GM20431 (cell line): ENCODE data around the gene NBAS.
"Not testable (repeated sequence)": the region's sequence is repeated elsewhere in the genome, so short reads cannot be mapped to it uniquely, and the experiment has no call there.

Source experiments
- in situ Hi-C: fragments of 300-500 bp; cut with MseI, MboI; formaldehyde crosslinking; loops from one replicate; pipeline ENCODE4 v1.15.0; 2020; ENCODE audit warnings: low sequenced_read_pairs; ENCODE audit not compliant: unreplicated experiment

The NBAS gene

GRCh38 chr2:15486770-15487169, 74.4 kb downstream of the NBAS start:
- in situ Hi-C loops: no loop called here

GRCh38 chr2:15485949-15486348, 75.2 kb downstream of the NBAS start:
- in situ Hi-C loops: no loop called here

- in situ Hi-C loops: no loop called here
These were observed 80.1 kb downstream of the NBAS start for GRCh38 chr2:15481000-15481399.

- in situ Hi-C loops: no loop called here
These were observed 80.6 kb downstream of the NBAS start for GRCh38 chr2:15480552-15480951.

GRCh38 chr2:15472876-15473275, 88.3 kb downstream of the NBAS start:
- in situ Hi-C loops: no loop called here

GRCh38 chr2:15472133-15472532, 89.0 kb downstream of the NBAS start:
- in situ Hi-C loops: no loop called here

- in situ Hi-C loops: no loop called here
These were observed 89.5 kb downstream of the NBAS start for GRCh38 chr2:15471606-15472005.

- in situ Hi-C loops: no loop called here
These were observed 101.0 kb downstream of the NBAS start for GRCh38 chr2:15460112-15460620.

- in situ Hi-C loops: no loop called here
These were observed 102.9 kb downstream of the NBAS start for GRCh38 chr2:15458277-15458676.

- in situ Hi-C loops: no loop called here
These were observed 103.3 kb downstream of the NBAS start for GRCh38 chr2:15457868-15458267.

- in situ Hi-C loops: no loop called here
These were observed 104.8 kb downstream of the NBAS start for GRCh38 chr2:15456352-15456751.

GRCh38 chr2:15450808-15451207, 110.3 kb downstream of the NBAS start:
- in situ Hi-C loops: no loop called here

- in situ Hi-C loops: no loop called here
These were observed 111.4 kb downstream of the NBAS start for GRCh38 chr2:15449556-15450236.

- in situ Hi-C loops: no loop called here
These were observed 112.8 kb downstream of the NBAS start for GRCh38 chr2:15448250-15448839.

GRCh38 chr2:15447381-15447780, 113.8 kb downstream of the NBAS start:
- in situ Hi-C loops: no loop called here

- in situ Hi-C loops: no loop called here
These were observed 114.2 kb downstream of the NBAS start for GRCh38 chr2:15446961-15447360.

- in situ Hi-C loops: no loop called here
These were observed 115.1 kb downstream of the NBAS start for GRCh38 chr2:15445891-15446562.

- in situ Hi-C loops: not testable (repeated sequence)
These were observed 121.2 kb downstream of the NBAS start for GRCh38 chr2:15439768-15440524.

GRCh38 chr2:15439366-15439765, 121.8 kb downstream of the NBAS start:
- in situ Hi-C loops: not testable (repeated sequence)

- in situ Hi-C loops: no loop called here
These were observed 124.9 kb downstream of the NBAS start for GRCh38 chr2:15436195-15436594.

GRCh38 chr2:15435474-15435873, 125.7 kb downstream of the NBAS start:
- in situ Hi-C loops: no loop called here
